Effector memory CD4-positive, alpha-beta T cell (primary cell): ENCODE results near the gene OR14K1.
"Not testable (repeated sequence)": the region's sequence is repeated elsewhere in the genome, so short reads cannot be mapped to it uniquely, and the experiment has no call there.

Experiments
- DNase-seq, 3 donors: peaks; one replicate each; pipeline ENCODE4 v3.0.0-alpha.2; 2020
- H3K27ac ChIP-seq: 2 replicates; pipeline ENCODE4 v1.7.0; 2013; ENCODE audit warnings: mild to moderate bottlenecking, low read length, moderate library complexity; ENCODE audit not compliant: insufficient read depth, poor library complexity, severe bottlenecking
- H3K27me3 ChIP-seq: replicated peaks from 2 replicates; pipeline ENCODE4 v1.7.0; 2013; ENCODE audit warnings: mild to moderate bottlenecking, low read length; ENCODE audit not compliant: insufficient read depth, control insufficient read depth, poor library complexity, severe bottlenecking
- H3K36me3 ChIP-seq: 2 replicates; pipeline ENCODE4 v1.7.0; 2013; ENCODE audit warnings: mild to moderate bottlenecking, low read length, moderate library complexity; ENCODE audit not compliant: control insufficient read depth, insufficient read depth
- H3K4me1 ChIP-seq: 2 replicates; pipeline ENCODE4 v1.7.0; 2013; ENCODE audit warnings: low read length, mild to moderate bottlenecking; ENCODE audit not compliant: control insufficient read depth, insufficient read depth, poor library complexity, severe bottlenecking
- H3K4me3 ChIP-seq: 2 replicates; pipeline ENCODE4 v1.7.0; 2013; ENCODE audit warnings: low read length, low read depth, mild to moderate bottlenecking; ENCODE audit not compliant: insufficient read depth, poor library complexity, severe bottlenecking
- H3K9me3 ChIP-seq: 2 replicates; pipeline ENCODE4 v1.7.0; 2013; ENCODE audit warnings: mild to moderate bottlenecking, low read length, moderate library complexity; ENCODE audit not compliant: control insufficient read depth
- total RNA-seq, 3 donors: gene quantifications; one replicate each; lab custom pipeline; 2026; lab: John Stamatoyannopoulos, UW

Gene OR14K1
- total RNA-seq, result 0 reads per million in 3 donors

DNA sequence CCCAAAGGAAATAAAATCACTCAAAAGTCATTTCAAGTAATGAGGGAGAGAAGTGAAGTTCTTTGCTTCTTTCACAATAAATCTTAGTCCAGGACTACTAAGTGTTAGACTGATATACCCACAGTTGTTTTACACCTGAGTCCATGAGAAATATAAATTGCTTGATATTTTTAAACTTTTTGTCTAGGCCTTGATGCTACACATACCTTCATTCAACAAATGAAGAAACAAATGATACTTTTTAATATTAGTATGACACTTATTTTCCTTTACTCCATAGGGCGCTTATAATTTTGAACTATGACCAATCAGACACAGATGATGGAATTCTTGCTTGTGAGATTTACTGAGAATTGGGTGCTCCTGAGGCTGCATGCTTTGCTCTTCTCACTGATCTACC, at the start of gene OR14K1:
Gene OR14K1 (plus strand): TSS at position 301 of the 400 bp plus-strand sequence. CDS start 0 bp downstream, at position 301.
- H3K9me3 ChIP-seq, result no peaks in the 10 kb centered on the region

GRCh38 chr1:247701338-247701737, 37.1 kb upstream of the OR14K1 start:
- H3K4me3 ChIP-seq, result no peak overlapping the region
- H3K27me3 ChIP-seq, result no peaks in the 10 kb centered on the region
- no peak for DNase-seq
- no peaks in the 10 kb centered on the region for H3K36me3 ChIP-seq
- no peaks in the 10 kb centered on the region for H3K9me3 ChIP-seq
- no peak overlapping the region for H3K27ac ChIP-seq
- H3K4me1 ChIP-seq, result no peaks in the 10 kb centered on the region

More for the DNA sequence above, at the start of gene OR14K1:
- no peaks in the 10 kb centered on the region for H3K36me3 ChIP-seq
- H3K27me3 ChIP-seq, result no peaks in the 10 kb centered on the region
- H3K4me3 ChIP-seq, result no peak within 1 kb of the TSS
- H3K27ac ChIP-seq, result no peak within 1 kb of the TSS
- no peaks in the 10 kb centered on the region for H3K4me1 ChIP-seq
- no peak for DNase-seq

DNA sequence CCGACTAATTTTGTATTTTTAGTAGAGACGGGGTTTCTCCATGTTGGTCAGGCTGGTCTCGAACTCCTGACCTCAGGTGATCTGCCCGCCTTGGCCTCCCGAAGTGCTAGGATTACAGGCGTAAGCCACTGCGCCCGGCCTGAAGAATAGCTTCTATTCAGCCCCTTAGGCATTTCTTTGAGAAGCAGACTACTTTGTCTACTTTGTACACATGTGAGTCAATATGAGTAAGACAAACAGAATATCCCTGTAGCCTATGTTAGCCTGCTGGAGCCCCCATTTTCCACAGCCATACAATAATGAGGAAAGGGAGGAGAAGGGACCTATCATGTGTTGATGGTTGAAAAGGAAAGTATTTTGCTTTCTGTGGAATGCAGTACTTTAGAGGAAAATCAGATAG, 27.7 kb upstream of the OR14K1 start:
- not testable (repeated sequence) for H3K9me3 ChIP-seq, H3K36me3 ChIP-seq, H3K27ac ChIP-seq, H3K27me3 ChIP-seq, H3K4me3 ChIP-seq, DNase-seq, H3K4me1 ChIP-seq

GRCh38 chr1:247713753-247714152, 24.7 kb upstream of the OR14K1 start:
- Histone ChIP-seq H3K36me3 (no peaks in the 10 kb centered on the region), H3K4me1 (no peaks in the 10 kb centered on the region), H3K4me3 (no peak overlapping the region), H3K27me3 (no peaks in the 10 kb centered on the region), H3K9me3 (no peaks in the 10 kb centered on the region), H3K27ac (no peak overlapping the region)
- DNase-seq, result no peak

DNA sequence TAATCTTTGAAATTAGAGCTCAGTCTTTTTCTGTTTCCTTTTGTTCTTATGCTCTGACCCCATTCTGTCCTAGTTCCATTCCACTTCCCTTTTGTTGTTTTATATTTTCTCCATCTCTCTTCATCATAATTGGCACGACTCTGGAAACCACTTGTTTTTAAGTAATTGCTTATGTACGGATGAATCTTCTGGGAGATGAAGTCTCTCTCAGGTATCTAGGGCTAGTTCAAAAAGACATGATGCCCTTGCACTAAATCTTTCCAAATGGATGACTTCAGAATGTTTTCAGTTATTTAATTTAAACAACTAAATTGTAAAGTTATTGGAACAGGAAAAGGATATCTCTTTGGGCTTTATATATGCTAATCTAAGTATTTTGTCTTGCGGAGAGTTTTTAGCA, 21.9 kb upstream of the OR14K1 start, which contains the start of gene OR6F1:
Gene OR6F1 (minus strand): TSS at position 101 of the 400 bp plus-strand sequence. CDS start 3,891 bp downstream, outside the sequence.
- no peaks in the 10 kb centered on the region for H3K36me3 ChIP-seq
- H3K27me3 ChIP-seq, result no peaks in the 10 kb centered on the region
- no peaks in the 10 kb centered on the region for H3K9me3 ChIP-seq
- DNase-seq, result no peak
- no peaks in the 10 kb centered on the region for H3K4me1 ChIP-seq
- H3K4me3 ChIP-seq, result no peak within 1 kb of the TSS
- H3K27ac ChIP-seq, result no peak within 1 kb of the TSS

- Histone ChIP-seq H3K27me3 (no peaks in the 10 kb centered on the region), H3K4me3 (no peak overlapping the region), H3K4me1 (no peaks in the 10 kb centered on the region), H3K9me3 (no peaks in the 10 kb centered on the region), H3K27ac (no peak overlapping the region), H3K36me3 (no peaks in the 10 kb centered on the region)
- no peak for DNase-seq
Observed at GRCh38 chr1:247721222-247721621, 17.2 kb upstream of the OR14K1 start.

DNA sequence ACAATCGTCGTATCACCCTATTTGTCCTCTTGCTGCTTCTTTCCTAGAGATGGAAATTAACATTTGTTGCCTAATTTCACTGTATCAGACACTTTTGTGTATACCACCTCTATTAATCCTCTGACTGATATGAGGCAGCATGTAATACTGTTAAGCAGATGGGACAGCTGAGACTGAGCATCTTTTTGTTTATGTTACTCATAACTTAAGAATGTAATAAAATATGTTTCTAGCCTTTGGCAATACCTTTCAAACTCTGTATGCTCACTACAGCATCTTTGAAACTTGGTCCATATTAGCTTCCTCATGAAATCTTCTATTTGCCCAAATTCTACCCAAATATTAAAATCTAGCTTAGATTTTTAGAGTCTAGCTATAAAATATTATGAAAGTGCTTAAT, 2.3 kb downstream of the OR14K1 start:
- no peak overlapping the region for H3K4me3 ChIP-seq

DNA sequence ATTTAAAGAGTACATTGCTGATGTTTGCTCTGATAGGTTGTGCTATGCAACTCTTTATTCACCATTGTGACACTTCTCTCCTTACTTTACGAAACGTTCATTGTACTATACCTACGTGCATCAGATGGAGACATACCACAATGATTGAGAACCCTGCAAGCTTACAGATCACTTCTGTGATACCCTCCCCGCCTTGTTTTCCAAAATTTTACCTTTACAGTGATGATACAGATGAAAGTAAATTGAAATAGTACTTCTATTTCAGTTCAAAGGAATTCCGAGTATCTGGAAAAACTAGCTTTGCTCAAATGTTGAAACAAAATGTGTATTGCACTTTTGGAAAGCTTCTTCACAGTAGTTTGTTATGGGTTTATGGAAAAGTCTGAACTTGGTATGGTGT, 3.3 kb downstream of the OR14K1 start:
- no peak overlapping the region for H3K4me3 ChIP-seq
- no peaks in the 10 kb centered on the region for H3K27me3 ChIP-seq
- H3K9me3 ChIP-seq, result no peaks in the 10 kb centered on the region
- H3K27ac ChIP-seq, result no peak overlapping the region
- DNase-seq, result no peak
- H3K4me1 ChIP-seq, result no peaks in the 10 kb centered on the region
- H3K36me3 ChIP-seq, result no peaks in the 10 kb centered on the region

More for the DNA sequence above, 2.3 kb downstream of the OR14K1 start:
- H3K9me3 ChIP-seq, result no peaks in the 10 kb centered on the region
- no peaks in the 10 kb centered on the region for H3K36me3 ChIP-seq
- H3K4me1 ChIP-seq, result no peaks in the 10 kb centered on the region
- H3K27ac ChIP-seq, result no peak overlapping the region
- DNase-seq, result no peak
- H3K27me3 ChIP-seq, result no peaks in the 10 kb centered on the region

DNA sequence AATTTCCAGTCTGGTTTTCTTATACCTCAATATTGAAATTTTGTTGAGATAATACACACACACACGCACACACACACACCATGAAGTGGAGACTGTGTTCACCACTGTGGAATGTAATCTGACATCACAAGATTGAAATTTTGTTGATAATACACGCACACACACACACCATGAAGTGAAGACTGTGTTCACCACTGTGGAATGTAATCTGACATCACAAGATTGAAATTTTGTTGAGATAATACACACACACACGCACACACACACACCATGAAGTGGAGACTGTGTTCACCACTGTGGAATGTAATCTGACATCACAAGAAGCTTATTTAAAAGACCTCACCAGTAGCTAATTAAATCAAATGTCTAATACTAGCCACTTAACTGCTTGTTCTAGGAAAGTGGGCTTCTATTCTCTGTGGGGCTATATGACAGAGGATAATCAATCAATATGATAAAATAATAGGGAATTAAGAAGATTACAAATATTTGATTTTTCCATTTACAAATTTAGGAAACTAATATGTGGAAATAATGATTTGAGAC, 3.9 kb downstream of the OR14K1 start:
- not testable (repeated sequence) for H3K27ac ChIP-seq, H3K4me3 ChIP-seq

GRCh38 chr1:247746391-247746935, 8.0 kb downstream of the OR14K1 start:
- no peaks in the 10 kb centered on the region for H3K36me3 ChIP-seq
- H3K27me3 ChIP-seq, result no peaks in the 10 kb centered on the region
- no peak overlapping the region for H3K27ac ChIP-seq

More for the DNA sequence above, 3.9 kb downstream of the OR14K1 start:
- not testable (repeated sequence) for H3K36me3 ChIP-seq, H3K27me3 ChIP-seq, H3K9me3 ChIP-seq, DNase-seq, H3K4me1 ChIP-seq

More at GRCh38 chr1:247746391-247746935, 8.0 kb downstream of the OR14K1 start:
- H3K9me3 ChIP-seq, result no peaks in the 10 kb centered on the region
- no peak overlapping the region for H3K4me3 ChIP-seq
- no peak for DNase-seq
- H3K4me1 ChIP-seq, result no peaks in the 10 kb centered on the region
